VCaP (cell line): Measurements from ENCODE around the gene TOMM70.
"Not testable (repeated sequence)": the region's sequence is repeated elsewhere in the genome, so short reads cannot be mapped to it uniquely, and the experiment has no call there.

Source experiments
- H3K27ac ChIP-seq: fragments of 450-650 bp; 2 replicates; pipeline ENCODE4 v1.5.1; 2017
- TF ChIP-seq, protein P1 (sequence below): fragments of 450-650 bp; conservative IDR thresholded peaks from 2 replicates; pipeline ENCODE4 v1.5.1; 2017; ENCODE audit warnings: mild to moderate bottlenecking, moderate library complexity

TOMM70 gene

DNA sequence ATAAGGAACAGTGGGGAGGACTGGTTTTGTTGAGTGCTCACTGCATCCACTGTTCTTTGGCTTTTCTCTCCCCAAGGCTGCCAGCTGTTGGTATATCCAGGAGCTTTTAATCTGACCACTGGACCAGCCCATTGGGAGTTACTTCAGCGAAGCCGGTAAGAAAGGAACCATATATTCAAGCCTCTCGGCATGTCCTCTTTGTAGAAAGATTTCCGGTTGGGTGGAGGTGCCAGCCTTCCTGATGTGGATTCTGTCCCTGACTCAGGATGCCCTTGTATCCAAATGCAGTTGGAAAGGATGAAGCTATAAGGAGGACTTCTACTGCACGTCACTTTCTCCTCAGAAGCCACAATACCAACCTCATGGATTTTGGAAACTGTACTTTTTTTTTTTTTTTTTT, 52.2 kb downstream of the TOMM70 start:
- TF ChIP-seq, protein P1, sequence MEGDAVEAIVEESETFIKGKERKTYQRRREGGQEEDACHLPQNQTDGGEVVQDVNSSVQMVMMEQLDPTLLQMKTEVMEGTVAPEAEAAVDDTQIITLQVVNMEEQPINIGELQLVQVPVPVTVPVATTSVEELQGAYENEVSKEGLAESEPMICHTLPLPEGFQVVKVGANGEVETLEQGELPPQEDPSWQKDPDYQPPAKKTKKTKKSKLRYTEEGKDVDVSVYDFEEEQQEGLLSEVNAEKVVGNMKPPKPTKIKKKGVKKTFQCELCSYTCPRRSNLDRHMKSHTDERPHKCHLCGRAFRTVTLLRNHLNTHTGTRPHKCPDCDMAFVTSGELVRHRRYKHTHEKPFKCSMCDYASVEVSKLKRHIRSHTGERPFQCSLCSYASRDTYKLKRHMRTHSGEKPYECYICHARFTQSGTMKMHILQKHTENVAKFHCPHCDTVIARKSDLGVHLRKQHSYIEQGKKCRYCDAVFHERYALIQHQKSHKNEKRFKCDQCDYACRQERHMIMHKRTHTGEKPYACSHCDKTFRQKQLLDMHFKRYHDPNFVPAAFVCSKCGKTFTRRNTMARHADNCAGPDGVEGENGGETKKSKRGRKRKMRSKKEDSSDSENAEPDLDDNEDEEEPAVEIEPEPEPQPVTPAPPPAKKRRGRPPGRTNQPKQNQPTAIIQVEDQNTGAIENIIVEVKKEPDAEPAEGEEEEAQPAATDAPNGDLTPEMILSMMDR, result no peak
- H3K27ac ChIP-seq, result no peak overlapping the region

GRCh38 chr3:100340527-100340926, 60.4 kb downstream of the TOMM70 start:
- H3K27ac ChIP-seq, result no peak overlapping the region
- TF ChIP-seq, protein P1, result no peak

- TF ChIP-seq, protein P1, result no peak
- no peak overlapping the region for H3K27ac ChIP-seq
Observed at GRCh38 chr3:100339786-100340185, 61.1 kb downstream of the TOMM70 start.

GRCh38 chr3:100338911-100339310, 62.0 kb downstream of the TOMM70 start:
- TF ChIP-seq, protein P1, result no peak
- H3K27ac ChIP-seq, result peak overlapping the region; percentile 11

- H3K27ac ChIP-seq, result not testable (repeated sequence)
Observed at GRCh38 chr3:100336229-100336628, 64.7 kb downstream of the TOMM70 start.

- H3K27ac ChIP-seq, result peak overlapping the region; percentile 83
- TF ChIP-seq, protein P1, result no peak
Observed at GRCh38 chr3:100335434-100335833, 65.5 kb downstream of the TOMM70 start.

DNA sequence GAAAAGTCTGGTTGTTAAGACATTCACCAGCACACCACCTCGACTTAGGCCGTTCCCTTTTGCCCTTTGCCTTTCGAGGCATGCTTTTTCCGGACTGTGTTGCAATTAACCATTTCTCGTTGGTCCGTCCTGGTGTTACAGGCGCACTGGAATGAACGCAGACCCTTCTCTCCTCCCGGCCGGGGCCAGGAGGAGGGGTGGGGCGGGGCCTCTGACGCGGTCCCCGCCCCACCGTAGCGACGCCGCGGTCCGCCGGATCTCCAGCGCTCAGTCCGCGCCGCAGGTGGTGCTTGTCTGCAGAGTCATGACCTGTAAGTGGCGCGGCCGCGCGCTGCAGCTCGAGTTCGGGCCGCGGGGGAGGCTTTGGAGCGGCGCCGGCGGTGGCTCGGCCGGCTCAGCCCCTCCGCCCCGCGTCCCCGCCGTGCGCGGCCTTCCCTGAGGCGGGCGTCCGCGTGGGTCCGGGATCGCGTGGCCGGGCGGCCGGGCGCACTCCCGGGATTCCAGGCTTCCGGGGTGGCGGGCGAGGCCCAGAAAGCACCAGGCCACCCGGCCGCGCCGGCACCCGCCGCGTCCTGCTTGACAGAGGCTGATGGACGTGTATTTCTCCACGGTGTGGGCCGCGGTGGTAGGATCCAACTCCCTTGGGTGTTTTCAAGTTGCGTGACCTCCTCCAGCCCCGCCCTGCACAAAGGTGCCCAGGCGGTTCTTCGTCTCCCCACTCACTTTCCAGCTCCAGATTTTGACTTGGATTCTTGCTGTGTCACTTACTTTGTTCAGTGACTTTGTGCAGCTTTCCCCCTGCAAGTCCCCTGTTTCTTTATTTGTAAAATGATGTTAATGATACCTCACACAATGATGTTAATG, 66.2 kb downstream of the TOMM70 start, which contains the start of gene NIT2:
Gene NIT2 (plus strand): TSS at position 270 of the 864 bp plus-strand sequence. CDS start 35 bp downstream, at position 305.
- peak within 1 kb of the TSS; percentile 83 for H3K27ac ChIP-seq
- TF ChIP-seq, protein P1, result no peak

DNA sequence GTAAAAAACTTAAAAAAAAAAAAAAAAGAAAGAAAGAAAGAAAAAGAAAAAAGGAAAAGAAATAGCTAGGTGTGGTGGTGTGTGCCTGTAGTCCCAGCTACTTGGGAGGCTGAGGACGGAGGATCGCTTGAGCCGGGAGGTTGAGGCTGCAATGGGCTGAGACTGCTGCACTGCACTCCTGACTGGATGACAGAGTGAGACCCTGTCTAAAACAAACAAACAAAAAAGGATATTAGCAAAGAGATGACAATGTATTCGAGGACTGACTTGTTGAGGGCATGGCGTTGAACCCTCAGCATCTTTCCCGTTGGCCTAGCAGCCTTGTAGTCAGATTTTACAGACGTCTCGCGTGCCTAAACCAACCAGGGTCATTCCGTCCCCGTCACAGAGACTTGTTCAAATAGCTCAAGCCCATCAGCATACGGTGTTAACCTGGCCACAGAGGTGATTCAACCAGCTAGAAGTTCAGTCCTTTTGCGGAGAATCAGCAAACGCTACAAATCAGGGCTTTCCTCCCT, 66.9 kb downstream of the TOMM70 start:
- TF ChIP-seq, protein P1, result no peak
- peak overlapping the region; percentile 83 for H3K27ac ChIP-seq
